Upper lobe of left lung (tissue), 6 donors: ENCODE data around the gene KLHL8. TPM values are rescaled to one million over a fixed set of nuclear protein-coding genes. Genes with fewer than 3 reads are reported as not detected.
A peak's percentile ranks its signal among the peaks of the same experiment; 100 is the strongest.

Experiments
- ATAC-seq, 2 donors: fragments of 200-7000 bp; cut with Tn5 transposase; one replicate each; pipeline ENCODE4 v1.9.1; 2022; ENCODE audit warnings: mild to moderate bottlenecking in 2 of 2, moderate library complexity in 2 of 2; ENCODE audit not compliant: low FRiP score in 2 of 2
- DNase-seq, 2 donors: peaks; one replicate each; pipeline ENCODE4 v3.0.0-alpha.2; 2019 to 2020
- H3K27ac ChIP-seq, 4 donors: fragments of 200-600 bp; sonication (generic); one replicate each; pipeline ENCODE4 v1.5.1; 2016 to 2019
- H3K27me3 ChIP-seq, 4 donors: fragments of 200-600 bp; sonication (generic); one replicate each; pipeline ENCODE4 v1.5.1; 2017 to 2019
- H3K36me3 ChIP-seq, 4 donors: fragments of 200-600 bp; sonication (generic); one replicate each; pipeline ENCODE4 v1.5.1; 2016 to 2019
- H3K4me1 ChIP-seq, 4 donors: fragments of 200-600 bp; sonication (generic); one replicate each; pipeline ENCODE4 v1.5.1; 2018 to 2019
- H3K4me3 ChIP-seq, 4 donors: fragments of 200-600 bp; sonication (generic); one replicate each; pipeline ENCODE4 v1.5.1; 2017 to 2019; ENCODE audit warnings: mild to moderate bottlenecking in 2 of 4, moderate library complexity in 1 of 4
- H3K9me3 ChIP-seq, 4 donors: fragments of 200-600 bp; sonication (generic); one replicate each; pipeline ENCODE4 v1.5.1; 2018 to 2019
- EP300 ChIP-seq, 4 donors: sonication (generic); formaldehyde crosslinking; IDR thresholded peaks; one replicate each; pipeline ENCODE4 v1.5.1; 2017; ENCODE audit warnings: antibody characterized with exemption in 4 of 4, control low read depth in 2 of 4
- POLR2A ChIP-seq, 4 donors: fragments of 450-650 bp; IDR thresholded peaks; one replicate each; pipeline ENCODE4 v1.5.1; 2016 to 2017; ENCODE audit warnings: antibody characterized with exemption in 4 of 4, mild to moderate bottlenecking in 2 of 4
- POLR2AphosphoS5 ChIP-seq, 2 donors: sonication (generic); formaldehyde crosslinking; IDR thresholded peaks; one replicate each; pipeline ENCODE4 v1.5.1; 2017; ENCODE audit warnings: antibody characterized with exemption in 2 of 2
- WGBS, 2 donors: methylation state at CpG; one replicate each; pipeline ENCODE4 v1.1.5; 2017 to 2018; 5-methylcytosine and 5-hydroxymethylcytosine counted together
- total RNA-seq, 6 donors: library from RNA; depleted of rRNA in 4 of 6; stranded (reverse); fragments of >200 nt in 4 of 6; gene quantifications; one replicate each; pipeline versions ENCODE4 v1.1.0 to v1.2.1, GENCODE V29; 2016 to 2021
- TF ChIP-seq, protein P1 (sequence below), 6 experiments: fragments of 450-650 bp in 4 of 6; fragments of 200-600 bp in 2 of 6; sonication (generic) in 2 of 6; IDR thresholded peaks; one replicate each; pipeline ENCODE4 v1.5.1; 2016 to 2019; ENCODE audit warnings: antibody characterized with exemption in 6 of 6
- donor health status: DM: no; HTN: no; CAD: no; lungs with moderate emphysema.
- donor health status: DM: no; HTN: yes; CAD: no; lungs with severe emphysema.

The KLHL8 gene
- total RNA-seq, 6 donors from 2014 or later = 8.2 to 18.8 (median 11.9) TPM

DNA sequence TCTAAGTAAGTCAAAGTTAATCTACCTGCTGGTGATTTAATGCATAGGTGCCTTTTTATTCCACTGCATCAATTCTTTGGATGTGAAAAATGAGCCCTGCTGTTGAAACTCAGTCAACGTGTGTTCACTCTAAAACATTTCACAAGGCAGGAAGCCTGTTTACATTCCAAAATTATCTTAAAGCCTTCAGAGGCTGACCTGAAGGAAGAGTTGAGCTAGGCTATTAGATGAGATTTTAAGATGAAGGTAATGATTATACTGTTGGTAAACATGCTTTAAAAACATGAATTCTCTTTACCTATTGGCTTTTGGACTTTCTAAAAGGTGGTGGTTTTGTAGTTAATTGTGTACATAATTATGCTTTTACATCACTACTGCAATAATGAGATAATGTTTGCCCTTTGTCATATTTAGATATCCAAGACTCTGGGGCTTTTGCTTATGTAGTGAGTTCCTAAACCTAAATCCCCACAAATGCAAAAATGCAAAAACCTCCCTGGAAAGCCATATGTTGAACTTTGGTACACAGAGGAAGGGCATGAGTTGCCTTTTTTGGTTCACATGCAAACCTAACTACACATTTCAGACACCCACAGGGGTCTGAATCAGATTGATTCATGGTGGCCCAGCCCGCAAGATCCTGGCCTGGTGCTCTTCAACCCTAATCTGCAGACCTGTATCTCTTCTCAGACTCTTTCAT is 92.3 kb downstream of the KLHL8 start:
- no peak for TF ChIP-seq POLR2A (IDR thresholded peaks at IDR 0.05)
- no peak for TF ChIP-seq EP300 (IDR thresholded peaks at IDR 0.05)
- no peak for TF ChIP-seq POLR2AphosphoS5 (IDR thresholded peaks at IDR 0.05)
- TF ChIP-seq, protein P1, sequence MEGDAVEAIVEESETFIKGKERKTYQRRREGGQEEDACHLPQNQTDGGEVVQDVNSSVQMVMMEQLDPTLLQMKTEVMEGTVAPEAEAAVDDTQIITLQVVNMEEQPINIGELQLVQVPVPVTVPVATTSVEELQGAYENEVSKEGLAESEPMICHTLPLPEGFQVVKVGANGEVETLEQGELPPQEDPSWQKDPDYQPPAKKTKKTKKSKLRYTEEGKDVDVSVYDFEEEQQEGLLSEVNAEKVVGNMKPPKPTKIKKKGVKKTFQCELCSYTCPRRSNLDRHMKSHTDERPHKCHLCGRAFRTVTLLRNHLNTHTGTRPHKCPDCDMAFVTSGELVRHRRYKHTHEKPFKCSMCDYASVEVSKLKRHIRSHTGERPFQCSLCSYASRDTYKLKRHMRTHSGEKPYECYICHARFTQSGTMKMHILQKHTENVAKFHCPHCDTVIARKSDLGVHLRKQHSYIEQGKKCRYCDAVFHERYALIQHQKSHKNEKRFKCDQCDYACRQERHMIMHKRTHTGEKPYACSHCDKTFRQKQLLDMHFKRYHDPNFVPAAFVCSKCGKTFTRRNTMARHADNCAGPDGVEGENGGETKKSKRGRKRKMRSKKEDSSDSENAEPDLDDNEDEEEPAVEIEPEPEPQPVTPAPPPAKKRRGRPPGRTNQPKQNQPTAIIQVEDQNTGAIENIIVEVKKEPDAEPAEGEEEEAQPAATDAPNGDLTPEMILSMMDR (IDR thresholded peaks at IDR 0.05) = no peak
- 78 to 83% methylated on average over 2 of the region's 2 CpGs for WGBS, 2 donors
- no peak overlapping the region for H3K4me3 ChIP-seq
- no peak overlapping the region for H3K27ac ChIP-seq
- ATAC-seq (no peak), DNase-seq (no peak)
- H3K4me1 ChIP-seq = peaks cover 0 to 9% (median 0%) of the 10 kb centered on the region in 4 donors
- H3K27me3 ChIP-seq = no peaks in the 10 kb centered on the region
- no peaks in the 10 kb centered on the region for H3K9me3 ChIP-seq
- H3K36me3 ChIP-seq = peaks cover 30 to 94% (median 47%) of the 10 kb centered on the region in 4 donors

DNA sequence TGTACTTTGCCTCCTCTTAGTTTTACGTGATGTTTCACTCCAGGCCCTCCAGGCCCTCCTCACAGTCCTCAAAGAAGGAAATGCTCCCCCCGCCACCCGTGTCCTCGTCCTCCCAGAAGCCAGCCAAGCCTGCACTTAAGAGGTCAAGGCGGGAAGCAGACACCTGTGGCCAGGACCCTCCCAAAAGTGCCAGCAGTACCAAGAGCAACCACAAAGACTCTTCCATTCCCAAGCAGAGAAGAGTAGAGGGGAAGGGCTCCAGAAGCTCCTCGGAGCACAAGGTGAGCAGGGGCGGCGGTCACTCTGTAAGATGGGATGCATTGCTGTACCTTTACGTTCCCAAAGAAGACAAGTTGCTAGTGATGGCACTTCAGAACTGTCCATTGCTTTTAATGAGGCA is 94.4 kb downstream of the KLHL8 start:
- Histone ChIP-seq H3K27ac (no peak overlapping the region), H3K4me1 (peaks cover 9 to 25% (median 14%) of the 10 kb centered on the region in 4 donors), H3K36me3 (peaks cover 17 to 76% (median 37%) of the 10 kb centered on the region in 4 donors), H3K4me3 (no peak overlapping the region), H3K27me3 (no peaks in the 10 kb centered on the region), H3K9me3 (no peaks in the 10 kb centered on the region)
- peak in 1 of 2 donors; percentile 5 for DNase-seq
- ATAC-seq = no peak
- TF ChIP-seq POLR2A (IDR thresholded peaks at IDR 0.05) = no peak
- TF ChIP-seq, protein P1 (IDR thresholded peaks at IDR 0.05) = no peak
- TF ChIP-seq EP300 (IDR thresholded peaks at IDR 0.05) = no peak
- TF ChIP-seq POLR2AphosphoS5 (IDR thresholded peaks at IDR 0.05) = no peak
- WGBS, 2 donors = 88 to 96% methylated on average over 9 of the region's 9 CpGs

DNA sequence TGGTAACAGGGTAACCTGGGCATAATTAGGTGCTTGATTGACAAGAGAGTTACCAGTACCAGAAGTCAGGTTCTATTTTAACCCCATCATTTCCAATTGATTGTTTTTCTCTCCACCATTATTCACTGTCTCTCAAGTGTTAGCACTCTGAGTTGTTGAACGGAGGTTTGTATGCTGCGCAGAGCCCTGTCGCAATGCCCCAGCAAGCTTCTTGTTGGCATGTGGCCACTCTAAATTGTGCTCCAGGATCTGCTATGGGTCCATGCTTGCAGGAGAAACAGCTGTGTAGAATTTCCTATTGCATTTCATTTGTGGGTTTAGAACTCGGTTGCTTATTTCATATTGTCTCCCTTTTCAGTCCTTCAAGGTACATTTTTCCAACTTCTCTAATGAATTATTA is 98.2 kb downstream of the KLHL8 start:
- Histone ChIP-seq H3K36me3 (peaks cover 9 to 70% (median 27%) of the 10 kb centered on the region in 4 donors), H3K27me3 (no peaks in the 10 kb centered on the region), H3K4me3 (no peak overlapping the region), H3K4me1 (peaks cover 14 to 49% (median 27%) of the 10 kb centered on the region in 4 donors), H3K27ac (peak overlapping the region in 2 of 4 donors; percentile 27 to 39), H3K9me3 (no peaks in the 10 kb centered on the region)
- 40 to 61% methylated on average over 4 of the region's 4 CpGs for WGBS, 2 donors
- TF ChIP-seq POLR2AphosphoS5 (IDR thresholded peaks at IDR 0.05) (peak in 1 of 2 donors; percentile 18), POLR2A (IDR thresholded peaks at IDR 0.05) (no peak)
- TF ChIP-seq, protein P1 (IDR thresholded peaks at IDR 0.05) = no peak
- DNase-seq = peak in 1 of 2 donors; percentile 73
- ATAC-seq = peak; percentile 41 to 49

DNA sequence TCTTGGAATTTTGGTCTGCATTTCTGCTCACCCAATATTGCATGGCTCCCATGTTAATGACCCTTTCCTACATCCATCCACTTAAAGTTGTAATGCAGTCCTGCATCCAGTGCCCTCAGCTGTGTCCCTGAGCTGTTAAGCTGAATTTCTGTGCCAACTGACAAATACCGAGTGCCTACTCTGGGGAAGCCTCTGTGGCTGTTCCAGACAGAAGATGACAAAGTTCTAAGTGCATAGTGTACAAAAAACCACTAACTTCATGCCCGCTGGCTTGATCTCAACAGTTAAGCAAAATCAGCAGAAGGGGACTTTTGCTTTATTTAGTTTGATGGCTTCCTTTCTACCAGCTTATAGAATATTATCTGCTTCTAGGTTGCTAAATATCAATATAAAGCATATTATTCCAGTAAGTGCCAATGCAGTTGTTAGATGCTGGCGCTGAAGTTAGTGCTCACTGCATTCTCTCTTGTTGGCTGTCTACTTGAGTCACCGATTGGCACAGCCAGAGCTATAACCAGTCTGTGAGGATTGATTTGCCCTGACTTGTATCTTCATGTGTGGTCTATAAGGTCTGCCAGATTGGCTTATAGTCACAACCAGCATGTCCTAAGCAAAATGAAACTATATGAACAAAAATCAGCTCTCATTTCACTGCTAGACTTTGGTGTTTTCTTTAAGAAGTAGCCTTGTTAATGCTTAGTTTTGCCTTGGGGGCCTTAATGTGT is 98.9 kb downstream of the KLHL8 start:
- Histone ChIP-seq H3K4me3 (no peak overlapping the region), H3K27ac (peak overlapping the region in 2 of 4 donors; percentile 27 to 52), H3K27me3 (no peaks in the 10 kb centered on the region), H3K9me3 (no peaks in the 10 kb centered on the region), H3K4me1 (peaks cover 14 to 55% (median 30%) of the 10 kb centered on the region in 4 donors), H3K36me3 (peaks cover 9 to 69% (median 26%) of the 10 kb centered on the region in 4 donors)
- no peak for TF ChIP-seq POLR2AphosphoS5 (IDR thresholded peaks at IDR 0.05)
- 69 to 72% methylated on average over 4 of the region's 4 CpGs for WGBS, 2 donors
- DNase-seq (no peak), ATAC-seq (peak in 1 of 2 donors; percentile 28)

DNA sequence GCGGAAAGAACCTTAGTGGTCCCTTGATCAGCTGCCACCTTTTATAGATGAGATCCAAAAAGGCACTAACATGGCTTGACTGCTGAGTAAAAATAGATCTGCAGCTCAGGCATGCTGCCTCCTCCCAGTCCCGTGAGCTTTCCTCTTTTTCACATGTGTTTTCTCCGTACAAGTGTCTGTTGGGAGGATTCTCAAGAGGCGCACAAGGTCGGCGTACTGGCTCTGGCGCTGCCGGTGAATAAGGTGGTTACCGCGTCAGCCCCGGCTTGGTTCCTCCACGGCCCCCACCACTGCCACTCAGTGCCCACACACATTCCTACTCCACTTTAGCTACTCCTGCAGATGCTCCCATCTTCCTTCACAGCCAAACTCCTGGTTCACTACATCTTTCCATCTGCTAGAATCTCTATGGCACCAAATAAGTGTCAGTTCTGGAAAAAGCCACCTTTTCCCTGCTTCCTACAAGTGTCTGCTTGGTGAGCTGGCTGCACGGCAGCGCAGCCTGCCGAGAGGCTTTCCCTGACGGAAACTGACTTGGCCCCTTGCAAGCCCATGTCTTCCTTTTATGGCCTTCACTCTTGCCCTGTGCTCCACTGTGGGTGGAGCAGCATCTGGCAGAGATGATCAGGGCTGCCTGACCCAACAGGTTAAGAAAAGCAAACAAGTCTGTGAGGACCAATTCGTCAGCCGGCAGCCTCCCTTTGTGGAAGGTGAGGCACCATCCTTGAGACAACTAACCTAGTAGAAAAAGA is 99.8 kb downstream of the KLHL8 start:
- peak; percentile 33 to 79 for DNase-seq
- 66 to 80% methylated on average over 18 of the region's 18 CpGs for WGBS, 2 donors
- Histone ChIP-seq H3K4me1 (peaks cover 14 to 60% (median 34%) of the 10 kb centered on the region in 4 donors), H3K36me3 (peaks cover 7 to 69% (median 21%) of the 10 kb centered on the region in 4 donors), H3K9me3 (no peaks in the 10 kb centered on the region), H3K27me3 (no peaks in the 10 kb centered on the region), H3K27ac (peak overlapping the region in 3 of 4 donors; percentile 9 to 52 (median 27)), H3K4me3 (no peak overlapping the region)
- peak in 1 of 2 donors; percentile 76 for ATAC-seq
- no peak for TF ChIP-seq EP300 (IDR thresholded peaks at IDR 0.05)
- peak in 1 of 4 donors; percentile 22 for TF ChIP-seq POLR2A (IDR thresholded peaks at IDR 0.05)
